NCI-H446 (cell line): ENCODE measurements around the gene TRPM1.

Experiments
- DNase-seq, 2 experiments: peaks; one replicate each; lab custom pipeline; 2025; lab: John Stamatoyannopoulos, UW

The TRPM1 gene

DNA sequence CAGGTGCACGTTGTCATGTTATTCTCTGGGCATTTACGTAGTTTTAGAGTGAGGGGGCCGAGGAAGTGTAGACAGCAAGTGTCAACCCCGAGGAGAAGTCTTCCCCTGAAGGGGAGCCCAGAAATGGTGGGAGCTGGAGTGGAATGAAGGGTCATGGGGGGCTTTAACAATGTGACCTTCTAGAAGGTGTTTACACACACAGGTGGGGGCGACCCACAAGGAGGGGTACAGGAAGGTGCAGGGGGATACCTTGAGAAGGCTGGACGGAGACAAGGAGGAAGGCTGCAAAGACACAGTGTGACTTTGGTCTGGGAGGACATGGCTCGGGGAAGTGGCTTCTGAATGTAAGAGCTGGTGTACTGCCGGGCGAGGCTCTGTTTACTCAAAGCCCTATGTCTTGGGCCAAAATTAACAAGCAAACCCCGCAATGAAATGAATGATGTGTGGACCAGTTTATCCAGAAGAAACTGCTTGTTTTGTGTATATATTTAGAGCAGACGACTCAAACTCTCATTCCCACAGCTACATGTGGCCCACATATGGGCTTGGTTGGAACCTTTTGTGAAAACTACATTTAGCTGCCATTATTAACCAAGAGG, 18.7 kb downstream of the TRPM1 start:
- DNase-seq: no peak

GRCh38 chr15:31081588-31082250, 19.8 kb downstream of the TRPM1 start:
- DNase-seq: no peak

GRCh38 chr15:31081056-31081455, 20.5 kb downstream of the TRPM1 start:
- no peak for DNase-seq

- no peak for DNase-seq
These were observed 20.9 kb downstream of the TRPM1 start for GRCh38 chr15:31080591-31081014.

DNA sequence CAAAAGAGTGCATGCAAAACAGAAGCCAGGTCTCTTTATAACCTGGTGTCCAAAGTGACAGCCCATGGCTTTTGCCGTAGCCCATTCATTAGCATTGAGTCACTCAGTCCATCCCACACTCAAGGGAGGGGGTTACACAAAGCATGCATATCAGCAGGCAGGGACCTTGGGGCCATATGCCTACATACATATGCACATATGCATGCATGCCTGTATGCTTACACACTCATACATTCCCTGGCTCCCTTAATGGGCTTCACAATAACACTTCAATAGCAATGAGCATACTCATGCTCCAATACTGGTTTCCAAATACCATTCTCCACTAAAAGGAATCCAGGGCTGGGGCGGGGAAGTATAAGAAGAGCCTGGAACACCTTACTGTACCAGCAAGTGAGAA, 22.0 kb downstream of the TRPM1 start:
- no peak for DNase-seq

DNA sequence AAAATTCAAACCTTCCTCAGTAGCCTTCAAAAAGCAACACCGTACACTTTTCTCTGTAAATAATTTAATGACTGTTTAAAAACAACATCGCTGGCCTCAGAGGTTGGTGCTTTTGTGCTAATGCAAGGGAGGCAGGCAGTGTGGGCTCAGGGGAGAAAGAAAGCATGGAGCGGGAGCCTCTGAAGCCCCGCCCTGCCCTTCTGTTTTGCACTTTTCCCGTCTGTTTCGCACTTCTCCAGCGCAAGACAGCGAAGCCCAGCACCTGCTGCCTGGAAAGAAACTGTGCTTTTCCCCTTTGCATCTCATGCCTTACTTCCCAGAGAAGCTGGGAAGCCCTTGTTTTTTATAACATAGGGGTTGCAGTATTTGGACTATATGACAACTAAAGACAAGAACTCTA, 23.1 kb downstream of the TRPM1 start:
- DNase-seq: no peak

GRCh38 chr15:31077941-31078340, 23.6 kb downstream of the TRPM1 start:
- DNase-seq: no peak

DNA sequence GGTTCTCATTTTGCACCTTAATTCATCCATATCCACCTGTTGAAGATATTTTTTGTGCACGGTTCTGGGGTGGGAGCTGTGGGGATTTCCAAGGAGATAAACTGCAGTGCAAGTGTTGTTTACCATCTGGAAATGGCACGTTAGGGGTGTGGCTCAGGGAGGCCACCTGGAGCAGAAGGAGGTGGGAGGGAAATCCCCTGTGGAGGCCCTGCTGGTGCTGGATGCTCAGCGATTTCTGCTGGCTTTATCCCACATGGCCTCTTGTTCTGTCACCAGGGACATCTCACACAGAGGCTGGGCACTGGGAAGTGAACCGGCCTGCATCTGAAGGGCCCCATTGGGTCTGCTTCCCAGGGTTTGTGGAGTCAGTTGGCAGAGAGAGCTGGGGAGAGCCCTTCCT, 24.3 kb downstream of the TRPM1 start:
- no peak for DNase-seq

DNA sequence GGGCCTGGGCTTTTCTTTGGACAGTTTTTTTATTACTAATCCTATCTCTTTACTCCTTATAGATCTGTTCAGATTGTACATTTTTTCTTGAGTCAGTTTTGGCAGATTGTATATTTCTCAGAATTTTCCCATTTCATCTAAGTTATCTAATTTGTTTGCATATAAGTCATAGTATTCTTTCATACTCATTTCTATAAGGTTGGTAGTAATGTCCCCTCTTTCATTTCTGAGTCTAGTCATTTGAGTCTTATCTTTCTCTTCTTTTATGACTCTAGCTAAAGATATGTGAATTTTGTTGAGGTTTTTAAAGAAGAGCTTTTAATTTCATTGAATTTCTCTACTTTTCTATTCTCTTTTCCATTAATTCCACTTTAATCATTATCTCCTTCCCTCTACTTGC, 27.2 kb downstream of the TRPM1 start:
- no peak for DNase-seq

DNA sequence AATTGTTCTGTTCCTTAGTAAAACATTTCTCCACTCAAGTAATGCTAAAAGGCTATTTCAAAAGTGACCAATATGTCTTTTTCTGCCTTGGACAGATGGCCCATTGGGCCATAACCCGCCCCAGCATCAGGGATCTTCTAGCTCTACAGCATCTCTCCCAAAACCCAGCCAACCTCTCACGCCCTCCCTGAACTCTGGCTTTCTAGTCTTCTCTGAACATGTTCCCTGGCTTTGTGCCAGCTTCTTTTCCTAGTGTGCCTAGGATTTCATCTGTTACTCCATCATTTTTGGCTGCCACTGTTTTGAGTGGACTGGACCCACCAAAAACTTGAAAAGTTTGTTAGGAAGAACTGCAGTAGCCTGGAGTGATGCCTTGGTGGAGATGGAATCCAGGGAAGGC, 30.7 kb downstream of the TRPM1 start:
- no peak for DNase-seq

GRCh38 chr15:31069360-31070000, 32.0 kb downstream of the TRPM1 start:
- no peak for DNase-seq

- DNase-seq: no peak
These were observed 33.5 kb downstream of the TRPM1 start for GRCh38 chr15:31067890-31068603.

GRCh38 chr15:31065824-31066223, 35.7 kb downstream of the TRPM1 start:
- DNase-seq: no peak

GRCh38 chr15:31062911-31063310, 38.6 kb downstream of the TRPM1 start:
- DNase-seq: no peak

DNA sequence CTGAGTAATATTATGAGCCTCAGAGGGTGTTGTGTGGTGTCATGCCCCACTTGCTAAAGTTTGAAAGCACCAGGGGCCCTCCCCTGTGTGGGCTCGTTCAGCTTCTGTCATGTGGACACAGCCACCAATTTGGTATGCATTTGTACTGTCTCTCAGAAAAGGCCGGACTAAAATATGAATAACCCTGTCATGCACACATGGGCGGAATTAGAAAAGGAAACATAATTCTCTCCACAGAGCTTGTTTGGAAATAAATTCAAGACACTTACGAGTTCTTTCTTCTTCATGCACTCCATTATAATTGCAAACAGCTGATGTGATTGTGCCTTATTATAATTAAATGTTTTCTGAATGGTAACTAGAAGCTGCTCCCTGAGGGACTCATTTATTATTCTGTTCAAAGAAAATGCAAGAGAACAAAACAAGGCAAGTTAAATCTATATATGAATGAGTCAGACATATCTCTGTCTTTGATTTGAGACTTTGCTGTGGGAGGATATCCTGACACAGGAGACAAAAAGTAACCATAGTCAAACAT, 39.1 kb downstream of the TRPM1 start:
- DNase-seq: no peak

DNA sequence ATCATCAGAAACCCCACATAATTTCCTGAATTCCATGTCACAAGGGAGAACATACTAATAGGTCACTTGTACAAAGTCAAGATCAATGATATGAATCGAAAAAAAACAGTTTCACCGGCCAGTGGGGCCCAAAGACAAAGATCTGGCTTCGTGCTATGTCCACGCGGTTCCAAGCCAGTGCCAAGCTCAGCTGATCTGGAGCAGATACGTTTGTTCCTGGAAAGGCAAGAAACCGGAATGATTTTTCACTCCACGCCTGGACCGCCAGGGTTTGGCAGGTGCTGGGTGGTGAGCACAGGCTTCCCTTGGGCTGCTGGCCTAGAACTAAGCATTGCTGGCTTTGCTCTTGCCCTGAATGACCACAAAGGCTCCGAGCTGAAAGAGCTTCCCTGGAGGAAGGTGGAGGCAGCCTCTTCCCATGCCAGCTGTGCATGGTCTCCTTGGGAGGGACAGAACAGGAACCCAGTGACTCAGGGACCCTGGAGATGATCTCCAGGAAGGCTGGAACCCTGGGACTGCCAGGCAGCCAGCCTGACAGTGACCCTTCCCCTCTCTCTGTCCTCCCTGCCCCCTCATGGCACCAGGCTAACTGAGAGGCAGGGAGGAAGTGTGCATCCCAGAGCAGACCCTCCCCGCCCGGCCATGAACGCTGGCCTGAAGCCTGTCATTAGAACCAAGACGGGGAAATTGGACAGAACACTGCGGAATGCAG, 40.9 kb downstream of the TRPM1 start:
- DNase-seq: no peak

GRCh38 chr15:31058236-31058962, 43.1 kb downstream of the TRPM1 start:
- DNase-seq: no peak

- DNase-seq: no peak
These were observed 49.9 kb downstream of the TRPM1 start for GRCh38 chr15:31051496-31052080.

DNA sequence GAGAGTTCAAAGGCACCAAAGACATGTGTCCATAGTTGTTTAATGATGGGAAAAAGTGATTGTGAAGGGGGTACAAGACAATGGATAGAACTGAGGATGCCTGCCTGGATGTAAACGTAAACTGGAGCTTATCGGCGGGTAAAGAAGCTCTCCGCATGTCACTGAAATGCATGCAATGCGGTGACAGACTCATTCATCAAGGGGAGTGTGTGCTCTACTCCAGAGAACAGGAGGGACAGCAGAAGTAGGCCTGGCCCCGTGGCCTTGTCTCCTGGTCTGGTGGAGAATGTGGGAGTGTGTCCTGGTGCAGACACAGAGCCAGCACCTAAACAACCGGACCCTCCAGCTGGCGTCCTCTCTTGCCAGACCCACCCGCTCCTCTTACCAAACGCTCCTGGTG, 50.6 kb downstream of the TRPM1 start:
- DNase-seq: no peak

DNA sequence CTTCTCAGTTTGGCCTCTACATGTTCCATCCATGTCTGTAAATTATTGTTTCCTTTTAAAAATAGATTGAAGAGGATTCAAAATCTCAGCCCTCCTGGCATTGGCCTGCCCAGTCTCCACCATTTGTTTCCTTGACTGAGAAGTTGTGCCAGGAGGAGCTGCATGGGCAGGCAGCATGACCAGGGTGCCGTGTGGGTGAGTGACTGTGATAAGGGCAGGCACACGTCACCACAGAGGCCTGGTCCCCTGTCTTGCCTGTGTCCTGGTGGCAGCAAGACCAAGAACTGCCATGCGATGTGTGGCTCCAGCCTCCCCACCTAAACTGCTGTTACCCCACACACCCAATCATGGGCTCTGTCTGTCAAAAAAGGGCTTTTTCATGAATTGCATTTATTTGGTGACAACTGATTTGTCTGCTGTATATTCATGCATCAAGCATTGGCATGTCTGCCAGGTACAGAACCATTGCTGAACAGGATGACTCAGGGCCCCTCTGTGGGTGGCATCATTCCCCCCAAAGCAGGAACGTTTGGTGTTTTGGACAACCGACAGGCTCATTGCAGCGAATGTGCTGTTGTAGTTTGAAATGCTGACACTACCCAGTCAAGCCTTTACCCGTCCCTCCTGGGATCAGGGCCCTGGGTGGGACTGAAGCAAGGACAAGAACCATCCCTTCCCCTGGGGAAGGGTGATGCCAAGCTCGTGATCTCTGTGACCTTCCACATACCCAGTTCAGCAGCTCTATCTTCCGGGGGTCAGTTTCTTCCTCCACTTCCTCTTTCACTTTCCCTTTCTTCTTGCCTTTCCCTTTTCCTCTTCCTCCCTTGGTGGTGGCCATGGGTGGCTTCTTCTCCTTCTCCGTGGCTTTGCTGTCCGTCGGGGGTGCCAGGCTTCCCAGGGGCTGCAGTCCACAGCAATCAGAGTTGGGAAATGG, 51.6 kb downstream of the TRPM1 start:
- DNase-seq: no peak
